HG03066 (cell line): ENCODE measurements around the gene FPR3.
"Not testable (repeated sequence)": the region's sequence is repeated elsewhere in the genome, so short reads cannot be mapped to it uniquely, and the experiment has no call there.

ENCODE experiments used
- ATAC-seq: cut with Tn5 transposase; IDR thresholded peaks from one replicate; pipeline ENCODE4 v1.9.1; 2021; ENCODE audit warnings: low read depth; ENCODE audit not compliant: unreplicated experiment

The FPR3 gene

DNA sequence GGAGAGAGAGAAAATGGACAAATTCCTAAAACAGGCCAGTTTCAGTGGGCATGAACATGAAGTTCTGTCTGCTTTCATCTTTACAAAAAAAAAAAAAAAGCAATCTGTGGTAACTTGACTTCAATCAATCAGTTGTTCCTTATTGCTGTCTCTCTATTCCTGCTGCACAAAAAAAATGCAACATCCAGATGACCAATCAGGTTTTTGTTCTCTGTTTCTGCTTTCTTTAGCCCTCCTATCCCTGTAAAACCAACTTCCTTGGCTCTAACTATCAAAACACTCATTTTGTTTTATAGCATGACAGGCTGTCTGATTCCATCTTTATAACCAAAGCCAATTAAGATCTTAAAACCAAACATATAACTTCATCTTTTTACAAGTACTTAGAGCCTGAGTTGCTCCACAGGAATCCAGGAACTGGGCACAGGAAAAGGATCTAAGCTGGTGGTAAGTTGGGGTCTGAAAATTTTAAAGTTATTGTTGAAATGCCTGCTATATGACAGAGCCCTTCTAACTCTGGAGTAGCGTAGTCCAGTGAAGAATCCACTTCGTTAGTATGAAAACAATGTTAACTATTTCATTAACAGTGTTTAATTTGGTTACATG is at the start of gene FPR3:
FPR3 (plus strand) TSS at position 273 of the 606 bp plus-strand sequence. CDS start 28,592 bp downstream, outside the sequence.
- no peak for ATAC-seq

DNA sequence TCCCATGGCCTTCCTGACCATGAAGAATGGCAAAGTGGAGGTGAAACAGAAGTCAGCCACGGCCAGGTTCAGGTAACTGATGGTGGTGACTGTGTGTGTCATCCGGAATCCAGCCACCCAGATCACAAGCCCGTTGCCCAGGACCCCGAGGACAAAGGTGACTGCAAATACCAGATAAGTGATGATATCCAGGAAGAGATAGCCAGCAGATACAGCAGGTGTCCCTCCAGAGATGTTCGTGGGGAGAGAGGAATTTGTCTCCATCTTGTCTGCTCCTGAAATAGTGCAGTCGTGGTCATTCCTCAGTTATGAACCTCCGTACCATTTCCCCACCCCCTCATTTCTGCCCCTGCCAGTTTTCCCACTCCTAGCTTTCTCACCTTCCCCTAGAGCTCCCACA is 48.2 kb upstream of the FPR3 start:
- ATAC-seq, result no peak

DNA sequence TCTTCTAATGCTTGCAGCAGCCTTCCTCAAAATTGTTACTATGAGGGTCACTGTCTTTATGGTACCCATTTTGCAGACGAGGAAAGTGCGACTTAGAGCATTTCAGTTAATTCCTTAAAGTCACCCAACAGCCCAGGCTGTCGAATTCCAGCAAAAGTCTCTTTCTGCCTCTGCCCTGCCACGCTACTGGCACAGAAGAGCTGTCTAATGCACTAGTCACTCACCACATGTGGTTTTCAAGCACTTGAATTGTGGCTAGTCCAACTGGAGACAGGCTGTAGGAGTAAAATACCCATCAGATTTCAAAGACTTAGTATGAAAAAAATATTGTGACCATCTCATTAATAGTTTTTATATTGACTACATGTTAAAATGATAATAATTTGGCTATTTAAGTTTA is 45.0 kb upstream of the FPR3 start:
- ATAC-seq, result no peak

DNA sequence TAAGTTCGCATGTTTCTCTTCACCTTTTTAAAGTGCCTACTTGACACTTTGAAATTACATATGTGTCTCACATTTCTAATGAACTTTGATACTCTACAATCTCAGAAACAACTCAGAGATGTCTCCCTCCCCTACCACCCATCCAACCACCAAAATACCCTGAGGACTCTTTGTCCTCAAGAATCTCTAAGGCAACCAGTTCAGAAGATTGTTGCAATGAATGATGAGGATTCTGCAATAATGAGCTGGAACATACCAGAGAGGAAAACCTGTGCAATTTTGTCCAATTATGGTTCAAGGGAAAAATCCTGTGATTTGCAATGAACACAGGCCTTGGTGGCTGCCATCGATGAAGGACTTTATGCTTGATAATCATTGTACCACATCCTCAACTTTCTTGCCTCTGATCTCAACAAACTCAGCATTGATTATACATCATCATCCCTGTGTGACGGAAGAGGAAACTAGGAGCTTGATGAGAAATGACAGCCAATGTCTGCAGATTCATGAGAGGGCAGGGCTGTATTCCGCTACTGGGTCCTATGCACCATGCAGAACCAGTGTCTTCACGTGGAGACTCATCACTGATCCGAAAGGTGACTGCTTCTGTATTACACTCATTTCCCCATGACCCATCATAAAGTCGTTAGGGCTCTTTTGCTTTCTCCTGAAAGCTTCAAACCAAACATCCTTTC is 44.4 kb upstream of the FPR3 start:
- no peak for ATAC-seq

DNA sequence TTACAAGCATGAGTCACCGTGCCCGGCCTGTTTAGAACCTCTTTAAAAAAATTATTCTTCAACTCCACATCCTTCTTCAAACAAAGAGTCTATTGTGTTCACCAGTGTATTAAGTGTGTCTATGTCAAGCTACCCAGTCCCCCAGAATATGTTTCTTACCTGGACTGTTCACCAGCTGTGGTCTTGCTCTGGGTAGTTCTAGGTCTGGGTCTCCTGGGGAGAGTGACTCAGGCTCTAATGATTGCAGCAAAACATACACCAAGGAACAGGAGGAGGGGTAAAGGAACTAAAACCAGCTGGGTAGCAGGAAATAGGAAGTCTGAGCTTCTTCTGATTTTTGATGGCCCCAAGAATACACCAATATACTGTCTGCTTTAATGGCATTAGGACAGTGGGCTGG is 43.3 kb upstream of the FPR3 start, which contains the start of gene FPR1:
FPR1 (minus strand) TSS at position 224 of the 400 bp plus-strand sequence. CDS start 4,884 bp downstream, outside the sequence.
- ATAC-seq, result no peak

DNA sequence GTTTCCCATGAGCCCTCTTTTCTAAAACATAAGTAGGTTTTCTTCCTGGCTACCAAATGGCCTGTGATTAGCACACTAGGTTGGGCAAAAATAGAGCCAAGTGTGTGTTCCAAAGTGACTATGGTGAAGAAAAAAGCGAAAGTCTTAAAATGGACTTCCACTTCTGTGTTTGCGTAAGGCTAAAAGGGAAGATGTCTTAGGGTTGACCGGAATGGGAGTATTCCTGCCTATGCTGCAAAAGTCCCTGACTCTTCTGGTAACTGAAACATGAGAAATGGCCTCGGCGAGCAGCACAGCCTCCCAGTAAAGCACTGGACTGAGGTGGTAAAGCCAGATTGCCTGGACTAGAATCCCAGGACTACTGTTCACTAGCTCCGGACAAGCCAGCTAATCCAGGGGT is 40.8 kb upstream of the FPR3 start:
- no peak for ATAC-seq

DNA sequence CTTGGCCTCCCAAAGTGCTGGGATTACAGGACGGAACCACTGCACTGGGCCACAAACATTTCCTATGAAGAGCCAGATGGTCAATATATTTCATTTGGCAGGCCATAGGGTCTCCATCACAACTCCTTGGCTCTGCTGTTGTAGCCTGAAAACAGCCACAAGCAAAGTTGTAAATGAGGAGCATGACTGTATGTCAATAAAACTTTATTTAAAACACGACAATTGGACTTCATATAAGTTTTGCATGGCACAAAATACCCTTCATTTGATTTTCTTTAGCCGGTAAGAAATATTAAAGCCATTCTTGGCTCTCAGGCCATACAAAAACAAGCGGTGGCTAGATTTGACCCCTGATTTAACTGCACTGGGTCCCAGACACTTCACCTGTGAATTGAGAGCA is 40.2 kb upstream of the FPR3 start:
- no peak for ATAC-seq

- no peak for ATAC-seq
Observed at GRCh38 chr19:51755571-51755970, 39.4 kb upstream of the FPR3 start.

DNA sequence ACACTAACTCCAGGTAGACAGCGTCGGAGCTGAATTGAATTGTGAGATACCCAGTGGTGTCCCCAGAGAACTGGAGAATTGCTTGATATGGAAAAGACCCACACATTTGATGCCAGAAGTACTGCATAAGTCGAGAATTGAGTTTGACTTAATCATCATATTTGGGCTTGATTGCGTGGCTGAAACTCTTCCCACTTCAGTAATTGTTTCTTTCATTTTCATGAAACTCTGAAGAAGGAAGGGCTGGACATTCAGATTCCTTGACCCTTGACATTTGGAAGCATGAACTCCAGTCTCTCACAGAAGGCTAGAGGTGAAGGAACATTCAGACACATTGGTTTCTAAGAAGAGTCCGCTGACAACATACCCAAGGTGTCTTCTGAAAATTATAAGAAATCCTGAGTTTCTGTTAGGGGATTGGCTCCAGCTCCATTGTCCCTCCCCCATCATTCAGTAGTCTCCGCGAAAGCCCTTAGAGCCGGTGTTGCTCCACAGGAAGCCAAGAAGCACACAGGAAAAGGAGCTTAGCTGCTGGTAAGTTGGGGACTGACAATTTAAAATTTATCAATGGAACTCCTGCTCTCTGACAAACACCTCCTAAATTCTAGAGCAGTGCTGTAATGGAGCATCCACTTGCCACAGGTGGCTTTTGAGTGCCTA is 34.1 kb upstream of the FPR3 start, which contains the start of gene FPR2:
FPR2 (plus strand) TSS at position 484 of the 660 bp plus-strand sequence. CDS start 7,479 bp downstream, outside the sequence.
- ATAC-seq, result no peak

DNA sequence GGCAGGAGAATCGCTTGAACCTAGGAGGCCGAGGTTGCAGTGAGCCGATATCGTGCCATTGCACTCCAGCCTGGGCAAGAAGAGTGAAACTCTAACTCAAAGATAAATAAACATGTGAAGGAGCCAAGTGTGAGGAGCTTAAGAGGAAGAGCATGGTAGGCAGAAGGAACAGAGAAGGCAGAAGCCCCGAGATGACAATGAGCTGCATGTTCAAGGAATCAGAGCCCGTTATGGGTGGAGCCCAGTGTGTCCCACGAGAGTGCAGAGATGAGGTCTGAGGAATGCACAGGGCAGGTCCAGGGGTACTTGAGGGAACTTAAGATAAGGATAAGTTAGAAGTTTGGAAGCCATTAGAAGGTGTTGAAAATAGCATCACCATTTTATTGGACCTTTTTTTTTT is 33.3 kb upstream of the FPR3 start:
- no peak for ATAC-seq

GRCh38 chr19:51765086-51765485 is 29.9 kb upstream of the FPR3 start:
- no peak for ATAC-seq

- no peak for ATAC-seq
Observed at GRCh38 chr19:51766461-51766860, 28.5 kb upstream of the FPR3 start.

- ATAC-seq, result no peak
Observed at GRCh38 chr19:51771376-51772130, 23.4 kb upstream of the FPR3 start.

DNA sequence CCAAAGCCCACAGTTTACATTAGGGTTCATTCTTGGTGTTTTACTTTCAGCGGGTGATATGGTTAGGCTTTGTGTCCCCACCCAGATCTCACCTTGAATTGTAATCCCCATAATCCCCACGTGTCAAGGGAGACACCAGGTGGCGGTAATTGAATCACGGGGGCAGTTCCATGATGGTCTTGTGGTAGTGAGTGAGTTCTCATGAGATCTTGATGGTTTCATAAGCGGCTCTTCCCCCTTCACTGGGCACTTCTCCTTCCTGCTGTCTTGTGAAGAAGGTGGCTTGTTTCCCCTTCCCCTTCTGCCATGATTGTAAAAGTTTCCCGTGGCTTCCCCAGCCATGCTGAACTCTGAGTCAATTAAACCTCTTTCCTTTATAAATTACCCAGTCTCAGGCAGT is 22.0 kb upstream of the FPR3 start:
- no peak for ATAC-seq

GRCh38 chr19:51776561-51776960 is 18.4 kb upstream of the FPR3 start:
- not testable (repeated sequence) for ATAC-seq

GRCh38 chr19:51777570-51778462 is 17.1 kb upstream of the FPR3 start:
- ATAC-seq, result no peak

DNA sequence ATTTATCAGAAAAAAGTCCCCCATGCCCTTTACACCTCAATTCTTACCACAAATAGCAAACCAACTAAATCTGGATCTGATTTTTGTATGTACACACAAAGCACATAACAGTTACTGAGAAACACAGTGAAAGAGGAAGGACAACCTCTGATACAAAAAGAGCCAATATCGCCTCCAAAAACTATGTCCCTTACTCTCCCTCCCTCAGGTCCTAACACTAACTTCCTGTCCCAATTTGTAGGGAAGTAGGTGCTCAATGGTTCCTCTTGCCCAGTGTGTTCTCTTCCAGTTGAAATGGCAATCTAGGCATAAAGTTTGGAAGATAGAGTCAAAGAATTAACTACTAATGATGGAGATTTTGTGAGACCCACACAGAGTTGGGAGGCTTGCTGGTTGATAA is 15.8 kb upstream of the FPR3 start:
- no peak for ATAC-seq

DNA sequence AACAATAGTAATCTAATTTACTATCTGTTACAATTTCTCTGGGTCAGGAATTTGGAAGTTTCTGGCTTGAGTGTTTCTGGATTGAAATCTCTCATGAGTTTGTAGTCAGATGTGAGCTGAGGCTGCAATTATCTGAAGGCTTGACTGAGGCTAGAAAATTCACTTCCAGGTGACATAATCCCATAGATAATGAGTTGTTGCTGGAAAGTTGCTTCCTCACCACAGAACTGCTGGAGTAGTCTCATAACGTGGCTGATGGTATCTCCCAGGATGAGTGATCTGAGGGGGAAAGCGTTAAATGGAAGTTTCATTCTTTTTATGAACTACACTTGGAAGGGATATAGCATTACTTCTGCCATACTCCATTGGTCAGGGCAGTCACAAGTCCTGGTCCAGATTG is 15.3 kb upstream of the FPR3 start:
- no peak for ATAC-seq

GRCh38 chr19:51780270-51780669 is 14.7 kb upstream of the FPR3 start:
- ATAC-seq, result no peak

- ATAC-seq, result no peak
Observed at GRCh38 chr19:51781999-51782398, 13.0 kb upstream of the FPR3 start.
